ENCODE results near the gene LRRC8D.
"Not testable (repeated sequence)": the region's sequence is repeated elsewhere in the genome, so short reads cannot be mapped to it uniquely, and the experiment has no call there.

LRRC8D gene

GRCh38 chr1:89918127-89918793 is 97.4 kb downstream of the LRRC8D start:
- no peak for DNase-seq

GRCh38 chr1:89918794-89919155 is 97.9 kb downstream of the LRRC8D start:
- DNase-seq = no peak

GRCh38 chr1:89919174-89919573 is 98.3 kb downstream of the LRRC8D start:
- DNase-seq = no peak

- no peak for DNase-seq
These were observed 102.1 kb downstream of the LRRC8D start for GRCh38 chr1:89922911-89923310.

- DNase-seq = no peak
These were observed 102.7 kb downstream of the LRRC8D start for GRCh38 chr1:89923517-89923916.

- not testable (repeated sequence) for DNase-seq
These were observed 103.2 kb downstream of the LRRC8D start for GRCh38 chr1:89924075-89924474.

- DNase-seq = no peak
These were observed 106.2 kb downstream of the LRRC8D start for GRCh38 chr1:89927049-89927448.

GRCh38 chr1:89927478-89927877 is 106.6 kb downstream of the LRRC8D start:
- no peak for DNase-seq

GRCh38 chr1:89928506-89928905 is 107.7 kb downstream of the LRRC8D start:
- DNase-seq = no peak

GRCh38 chr1:89929467-89930063 is 108.7 kb downstream of the LRRC8D start:
- no peak for DNase-seq

- DNase-seq = no peak
These were observed 109.7 kb downstream of the LRRC8D start for GRCh38 chr1:89930579-89930978.

GRCh38 chr1:89931964-89932363 is 111.1 kb downstream of the LRRC8D start:
- no peak for DNase-seq

GRCh38 chr1:89932598-89933364 is 111.9 kb downstream of the LRRC8D start:
- no peak for DNase-seq

GRCh38 chr1:89934461-89934860 is 113.6 kb downstream of the LRRC8D start:
- no peak for DNase-seq

- no peak for DNase-seq
These were observed 114.4 kb downstream of the LRRC8D start for GRCh38 chr1:89935235-89935634.

- no peak for DNase-seq
These were observed 115.9 kb downstream of the LRRC8D start for GRCh38 chr1:89936694-89937093.

- no peak for DNase-seq
These were observed 117.6 kb downstream of the LRRC8D start for GRCh38 chr1:89938171-89939055.

GRCh38 chr1:89939059-89939570 is 118.3 kb downstream of the LRRC8D start:
- no peak for DNase-seq

- DNase-seq = no peak
These were observed 119.0 kb downstream of the LRRC8D start for GRCh38 chr1:89939693-89940438.

GRCh38 chr1:89941110-89941766 is 120.4 kb downstream of the LRRC8D start:
- DNase-seq = no peak

- DNase-seq = no peak
These were observed 121.2 kb downstream of the LRRC8D start for GRCh38 chr1:89942014-89942413.
